GM12878 (cell line): ENCODE measurements around the gene DPEP1.

ENCODE experiments used
- ATF7 ChIP-seq: fragments of 450-650 bp; IDR thresholded peaks from 2 replicates; pipeline ENCODE4 v1.6.1; 2016; ENCODE audit warnings: low read depth, mild to moderate bottlenecking
- CBFB ChIP-seq: IDR thresholded peaks from 2 replicates; pipeline ENCODE4 v1.6.1; 2016; ENCODE audit warnings: antibody characterized with exemption, low read depth
- CEBPB ChIP-seq, 2 experiments: fragments of 150-350 bp in 1 of 2; IDR thresholded peaks; 2 replicates each; pipeline ENCODE4 v1.6.1; 2012 to 2014; ENCODE audit warnings: low read depth in 2 of 2, low read length in 2 of 2, borderline replicate concordance in 1 of 2, inconsistent platforms in 1 of 2
- E2F4 ChIP-seq: IDR thresholded peaks from 2 replicates; pipeline ENCODE4 v1.6.1; 2012; ENCODE audit warnings: low read depth, low read length, improper control_type of control experiment
- JUNB ChIP-seq: IDR thresholded peaks from 2 replicates; pipeline ENCODE4 v1.6.1; 2016; ENCODE audit warnings: antibody characterized with exemption, mild to moderate bottlenecking
- PBX3 ChIP-seq: IDR thresholded peaks from 2 replicates; pipeline ENCODE4 v1.6.1; 2011; ENCODE audit warnings: mild to moderate bottlenecking, low read depth, low read length, moderate library complexity; ENCODE audit not compliant: insufficient replicate concordance
- POLR2AphosphoS2 ChIP-seq: IDR thresholded peaks from 2 replicates; pipeline ENCODE4 v1.6.1; 2011; ENCODE audit warnings: low read depth, mild to moderate bottlenecking, low read length, improper control_type of control experiment, moderate library complexity
- REST ChIP-seq: IDR thresholded peaks from 2 replicates; pipeline ENCODE4 v1.6.1; 2012; ENCODE audit warnings: mild to moderate bottlenecking, low read depth, low read length
- SP1 ChIP-seq: IDR thresholded peaks from one replicate; pipeline ENCODE4 v1.6.1; 2011; ENCODE audit warnings: low read depth, low read length
- ZBTB40 ChIP-seq: fragments of 450-650 bp; IDR thresholded peaks from 2 replicates; pipeline ENCODE4 v1.6.1; 2016; ENCODE audit warnings: mild to moderate bottlenecking, moderate library complexity, borderline replicate concordance
- TF ChIP-seq, protein P1 (sequence below), 3 experiments: IDR thresholded peaks in 2 of 3; conservative IDR thresholded peaks in 1 of 3; 2 replicates each; pipeline ENCODE4 v1.5.1; 2011; ENCODE audit warnings: low read depth in 3 of 3, low read length in 3 of 3, mild to moderate bottlenecking in 3 of 3, control low read depth in 2 of 3, moderate library complexity in 2 of 3, inconsistent platforms in 1 of 3, mixed read lengths in 1 of 3; ENCODE audit not compliant: control insufficient read depth in 2 of 3, insufficient read depth in 1 of 3; ENCODE audit errors: extremely low read depth in 1 of 3
- TF ChIP-seq, protein P2 (sequence below): fragments of 450-650 bp; IDR thresholded peaks from 2 replicates; pipeline ENCODE4 v1.6.1; 2017; ENCODE audit warnings: mild to moderate bottlenecking, low read depth, inconsistent platforms; ENCODE audit not compliant: poor library complexity, severe bottlenecking

GRCh38 chr16:89565256-89565505, 48.3 kb upstream of the DPEP1 start:
- TF ChIP-seq E2F4 (no peak), ATF7 (no peak), REST (no peak), SP1 (no peak), ZBTB40 (no peak), POLR2AphosphoS2 (no peak), PBX3 (no peak), JUNB (no peak), CEBPB (IDR thresholded peaks at IDR 0.05; ENCODE audit: borderline replicate concordance in 1 of 2, low read depth in 2 of 2, low read length in 2 of 2) (no peak), CBFB (no peak)
- TF ChIP-seq, protein P1, sequence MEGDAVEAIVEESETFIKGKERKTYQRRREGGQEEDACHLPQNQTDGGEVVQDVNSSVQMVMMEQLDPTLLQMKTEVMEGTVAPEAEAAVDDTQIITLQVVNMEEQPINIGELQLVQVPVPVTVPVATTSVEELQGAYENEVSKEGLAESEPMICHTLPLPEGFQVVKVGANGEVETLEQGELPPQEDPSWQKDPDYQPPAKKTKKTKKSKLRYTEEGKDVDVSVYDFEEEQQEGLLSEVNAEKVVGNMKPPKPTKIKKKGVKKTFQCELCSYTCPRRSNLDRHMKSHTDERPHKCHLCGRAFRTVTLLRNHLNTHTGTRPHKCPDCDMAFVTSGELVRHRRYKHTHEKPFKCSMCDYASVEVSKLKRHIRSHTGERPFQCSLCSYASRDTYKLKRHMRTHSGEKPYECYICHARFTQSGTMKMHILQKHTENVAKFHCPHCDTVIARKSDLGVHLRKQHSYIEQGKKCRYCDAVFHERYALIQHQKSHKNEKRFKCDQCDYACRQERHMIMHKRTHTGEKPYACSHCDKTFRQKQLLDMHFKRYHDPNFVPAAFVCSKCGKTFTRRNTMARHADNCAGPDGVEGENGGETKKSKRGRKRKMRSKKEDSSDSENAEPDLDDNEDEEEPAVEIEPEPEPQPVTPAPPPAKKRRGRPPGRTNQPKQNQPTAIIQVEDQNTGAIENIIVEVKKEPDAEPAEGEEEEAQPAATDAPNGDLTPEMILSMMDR (IDR thresholded peaks at IDR 0.05 in 2 of 3, conservative IDR thresholded peaks at IDR 0.05 in 1 of 3; ENCODE audit: control insufficient read depth in 2 of 3, extremely low read depth in 1 of 3, insufficient read depth in 1 of 3, low read depth in 3 of 3, low read length in 3 of 3): no peak
- TF ChIP-seq, protein P2, sequence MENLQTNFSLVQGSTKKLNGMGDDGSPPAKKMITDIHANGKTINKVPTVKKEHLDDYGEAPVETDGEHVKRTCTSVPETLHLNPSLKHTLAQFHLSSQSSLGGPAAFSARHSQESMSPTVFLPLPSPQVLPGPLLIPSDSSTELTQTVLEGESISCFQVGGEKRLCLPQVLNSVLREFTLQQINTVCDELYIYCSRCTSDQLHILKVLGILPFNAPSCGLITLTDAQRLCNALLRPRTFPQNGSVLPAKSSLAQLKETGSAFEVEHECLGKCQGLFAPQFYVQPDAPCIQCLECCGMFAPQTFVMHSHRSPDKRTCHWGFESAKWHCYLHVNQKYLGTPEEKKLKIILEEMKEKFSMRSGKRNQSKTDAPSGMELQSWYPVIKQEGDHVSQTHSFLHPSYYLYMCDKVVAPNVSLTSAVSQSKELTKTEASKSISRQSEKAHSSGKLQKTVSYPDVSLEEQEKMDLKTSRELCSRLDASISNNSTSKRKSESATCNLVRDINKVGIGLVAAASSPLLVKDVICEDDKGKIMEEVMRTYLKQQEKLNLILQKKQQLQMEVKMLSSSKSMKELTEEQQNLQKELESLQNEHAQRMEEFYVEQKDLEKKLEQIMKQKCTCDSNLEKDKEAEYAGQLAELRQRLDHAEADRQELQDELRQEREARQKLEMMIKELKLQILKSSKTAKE: no peak
